NCI-H1417 treated with DMSO at 0.1 percent for 48 hours (cell line): ENCODE measurements around the gene FAM124B.

Experiments used
- DNase-seq: peaks from one replicate; lab custom pipeline; 2025; lab: John Stamatoyannopoulos, UW

FAM124B gene

GRCh38 chr2:224381521-224382279 lies 20.2 kb downstream of the FAM124B start:
- DNase-seq = no peak

GRCh38 chr2:224379986-224380385 lies 21.9 kb downstream of the FAM124B start:
- no peak for DNase-seq

- DNase-seq = no peak
Measured at GRCh38 chr2:224379172-224379571, 22.7 kb downstream of the FAM124B start.

GRCh38 chr2:224378701-224379097 lies 23.2 kb downstream of the FAM124B start:
- no peak for DNase-seq

GRCh38 chr2:224377751-224378700 lies 23.9 kb downstream of the FAM124B start:
- DNase-seq = no peak

GRCh38 chr2:224372641-224373040 lies 29.3 kb downstream of the FAM124B start:
- DNase-seq = no peak

- DNase-seq = no peak
Measured at GRCh38 chr2:224369028-224369632, 32.8 kb downstream of the FAM124B start.

GRCh38 chr2:224366267-224366844 lies 35.6 kb downstream of the FAM124B start:
- DNase-seq = peak; percentile 34

GRCh38 chr2:224365331-224365730 lies 36.6 kb downstream of the FAM124B start:
- no peak for DNase-seq

GRCh38 chr2:224363281-224363680 lies 38.6 kb downstream of the FAM124B start:
- no peak for DNase-seq

- DNase-seq = no peak
Measured at GRCh38 chr2:224362094-224362493, 39.8 kb downstream of the FAM124B start.

GRCh38 chr2:224360801-224361251 lies 41.1 kb downstream of the FAM124B start:
- no peak for DNase-seq

- DNase-seq = no peak
Measured at GRCh38 chr2:224359569-224359968, 42.3 kb downstream of the FAM124B start.

- DNase-seq = peak; percentile 17
Measured at GRCh38 chr2:224357098-224357901, 44.6 kb downstream of the FAM124B start.

- DNase-seq = no peak
Measured at GRCh38 chr2:224354632-224355211, 47.2 kb downstream of the FAM124B start.

- no peak for DNase-seq
Measured at GRCh38 chr2:224350703-224351102, 51.2 kb downstream of the FAM124B start.

GRCh38 chr2:224349396-224349795 lies 52.5 kb downstream of the FAM124B start:
- no peak for DNase-seq

GRCh38 chr2:224347176-224348051 lies 54.5 kb downstream of the FAM124B start:
- no peak for DNase-seq

GRCh38 chr2:224345492-224345891 lies 56.4 kb downstream of the FAM124B start:
- DNase-seq = no peak

GRCh38 chr2:224343226-224343625 lies 58.7 kb downstream of the FAM124B start:
- no peak for DNase-seq
